ENCODE measurements around the gene SF3B5.
A peak's percentile ranks its signal among the peaks of the same experiment; 100 is the strongest.
"Not testable (repeated sequence)": the region's sequence is repeated elsewhere in the genome, so short reads cannot be mapped to it uniquely, and the experiment has no call there.

The SF3B5 gene

DNA sequence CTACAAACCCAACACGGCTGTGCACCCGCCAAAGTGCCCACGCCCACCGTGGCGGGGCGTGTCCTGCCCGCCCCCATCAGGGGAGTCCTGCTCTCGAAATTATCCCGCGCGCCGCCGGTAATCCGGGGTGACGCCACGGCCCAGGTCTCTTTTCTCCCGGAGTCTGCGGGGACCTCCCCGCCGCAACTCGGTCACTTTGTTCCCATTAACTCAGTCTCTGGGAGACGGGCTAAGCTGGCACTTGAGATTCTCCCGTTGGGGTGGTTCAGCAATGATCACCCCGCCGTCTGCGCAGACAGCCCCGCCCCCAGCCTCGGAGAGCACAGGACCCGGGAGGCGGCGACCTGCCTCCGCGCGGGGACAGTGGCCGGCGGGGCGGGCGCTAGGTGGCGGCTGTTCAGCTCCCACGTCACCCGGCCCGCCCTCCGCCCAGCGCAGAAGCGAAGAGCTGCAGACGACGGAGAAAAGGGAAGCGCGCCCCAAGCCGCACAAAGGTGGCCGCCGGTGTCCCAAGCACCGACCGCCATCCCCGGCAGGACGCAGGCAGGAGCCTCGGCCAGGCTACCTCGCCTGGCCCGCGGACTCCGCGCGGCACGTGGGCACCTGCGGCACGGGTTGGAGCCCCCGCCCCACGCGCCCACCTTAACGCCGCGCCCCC, 31.5 kb downstream of the SF3B5 start:
- DNase-seq (ENCODE audit: low spot score) = peak; percentile 90

DNA sequence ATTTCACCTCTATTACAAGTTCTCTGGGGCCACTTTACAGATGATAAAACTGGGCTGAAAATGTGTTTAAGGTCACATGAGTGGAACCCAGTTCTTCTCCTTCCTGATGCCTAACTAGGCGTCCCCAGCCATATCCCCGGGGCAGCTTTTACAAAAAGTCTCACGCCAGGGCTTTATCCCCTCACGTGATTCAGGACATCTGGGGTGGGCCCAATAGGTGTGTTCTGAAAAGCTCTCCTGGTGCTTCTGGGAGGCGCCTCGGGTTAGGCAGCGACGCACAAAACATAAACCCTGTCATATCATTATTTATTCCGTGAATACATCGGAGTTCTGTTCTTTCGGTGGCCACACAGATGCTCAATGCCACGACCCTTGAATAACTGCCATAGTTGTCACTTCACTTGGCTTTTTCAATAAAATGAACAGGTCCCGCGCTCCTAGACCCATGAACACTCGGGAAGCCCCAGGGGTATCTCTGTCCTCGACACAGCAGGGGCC, 32.1 kb downstream of the SF3B5 start:
- no peak for DNase-seq (ENCODE audit: low spot score)

DNA sequence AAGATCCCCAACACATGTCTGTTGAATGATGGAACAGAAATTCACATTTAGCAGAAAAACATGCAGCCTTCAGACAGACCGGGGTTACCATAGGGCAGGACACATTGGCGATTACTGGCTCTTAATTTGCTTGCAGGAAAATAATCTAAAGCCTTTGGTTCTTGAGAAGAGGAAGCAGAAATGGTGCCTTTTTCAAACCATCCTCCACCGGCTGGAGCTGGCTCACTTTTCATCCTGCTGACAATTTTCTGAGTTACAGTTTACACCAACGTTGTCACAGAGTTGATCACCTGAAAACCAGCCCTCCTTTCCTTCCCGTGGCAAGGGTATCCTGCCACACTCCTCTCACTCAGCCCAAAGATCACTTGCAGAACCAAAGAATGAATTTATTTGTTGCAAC, 32.6 kb downstream of the SF3B5 start:
- DNase-seq (ENCODE audit: low spot score) = no peak

DNA sequence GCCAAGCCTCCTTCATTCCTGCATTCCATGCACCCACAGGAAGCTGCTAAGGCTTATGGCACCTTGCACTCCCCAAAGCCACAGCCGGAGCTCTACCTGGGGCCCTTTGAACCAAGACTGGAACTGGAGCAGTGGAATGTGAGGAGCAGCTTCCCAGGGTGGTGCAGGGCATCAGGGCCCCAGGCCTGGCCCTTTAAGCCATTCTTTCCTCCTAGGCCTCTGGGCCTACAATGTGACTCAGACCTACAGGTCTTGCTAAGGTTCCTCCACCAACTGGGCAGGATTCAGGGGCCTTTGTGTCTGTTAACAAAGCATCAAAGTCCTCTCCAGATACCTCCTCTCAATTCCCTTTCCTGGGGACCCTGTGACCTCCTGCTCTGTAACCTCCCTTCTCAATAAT, 36.2 kb downstream of the SF3B5 start:
- DNase-seq (ENCODE audit: low spot score) = no peak

DNA sequence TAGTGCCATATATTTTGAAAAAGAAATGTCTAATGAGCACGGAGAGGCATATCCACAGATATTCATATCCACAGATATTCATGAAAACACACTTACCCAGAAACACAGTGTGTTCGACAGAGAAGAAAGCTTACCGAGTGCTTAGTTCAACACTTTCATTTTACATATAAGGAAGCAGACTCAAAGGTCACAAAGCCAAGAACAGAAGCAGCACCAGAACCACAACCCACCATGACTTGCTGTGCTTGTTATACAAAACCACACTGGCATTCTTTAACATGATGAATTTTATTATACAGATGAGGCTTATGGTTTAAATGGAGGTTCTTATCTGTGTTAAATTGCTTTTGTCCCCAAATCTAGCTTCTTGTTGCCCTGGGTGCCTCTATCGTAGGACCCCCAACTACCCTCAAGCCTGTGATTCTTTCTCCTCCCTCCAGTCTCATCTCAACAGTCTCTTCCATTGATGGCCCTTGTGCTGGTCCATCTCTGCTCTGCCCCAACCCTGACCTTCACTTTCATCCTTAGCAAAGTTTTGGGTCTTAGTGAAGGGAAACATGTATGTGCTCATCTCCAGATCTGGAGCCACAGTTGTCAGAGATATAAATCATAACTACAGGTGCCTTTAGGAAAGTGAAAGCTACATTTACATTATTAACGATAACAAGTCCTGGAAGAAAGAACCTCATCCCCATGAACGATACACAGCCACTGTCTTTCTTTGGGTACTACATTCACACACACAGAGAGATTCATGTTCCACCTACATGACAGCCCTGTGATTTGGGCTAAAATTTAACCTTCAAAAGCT, 40.0 kb downstream of the SF3B5 start:
- peak; percentile 64 for DNase-seq (ENCODE audit: low spot score)

DNA sequence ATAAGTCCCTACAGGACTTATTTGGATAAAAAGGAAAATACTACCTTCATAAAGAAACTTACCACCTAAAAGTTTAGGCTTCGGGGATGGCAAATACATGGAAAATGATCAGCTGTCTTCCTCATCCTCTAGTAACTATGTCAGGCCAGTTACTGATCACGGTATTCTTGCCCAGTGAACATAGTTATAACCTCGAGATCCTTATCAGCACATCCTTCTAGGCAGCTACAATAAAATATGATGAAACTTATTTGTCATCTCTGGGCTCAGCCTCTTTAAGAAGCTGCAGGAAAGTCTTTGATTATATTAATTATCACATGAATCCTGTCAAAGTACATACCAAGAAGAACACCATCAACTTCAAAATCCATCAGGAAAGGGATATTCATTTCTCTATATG, 41.8 kb downstream of the SF3B5 start:
- no peak for DNase-seq (ENCODE audit: low spot score)

DNA sequence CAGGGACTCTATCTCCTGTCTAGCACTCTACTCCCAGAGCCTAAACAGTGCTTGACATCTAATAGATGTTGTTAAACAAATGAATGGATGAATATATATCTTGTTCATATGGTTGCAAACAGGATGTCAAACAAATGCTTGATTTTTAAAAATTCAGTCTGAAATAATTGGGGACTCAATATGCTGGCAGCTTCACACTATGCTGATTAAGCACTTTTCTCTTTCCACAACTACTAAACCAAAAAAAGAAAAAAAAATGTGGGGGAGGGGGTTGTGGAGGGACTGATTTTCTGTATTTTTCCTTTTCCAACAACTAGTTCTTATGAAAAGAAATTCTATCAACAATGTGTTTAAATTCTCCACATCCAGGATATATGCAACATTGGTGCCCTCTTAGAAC, 42.9 kb downstream of the SF3B5 start:
- no peak for DNase-seq (ENCODE audit: low spot score)

DNA sequence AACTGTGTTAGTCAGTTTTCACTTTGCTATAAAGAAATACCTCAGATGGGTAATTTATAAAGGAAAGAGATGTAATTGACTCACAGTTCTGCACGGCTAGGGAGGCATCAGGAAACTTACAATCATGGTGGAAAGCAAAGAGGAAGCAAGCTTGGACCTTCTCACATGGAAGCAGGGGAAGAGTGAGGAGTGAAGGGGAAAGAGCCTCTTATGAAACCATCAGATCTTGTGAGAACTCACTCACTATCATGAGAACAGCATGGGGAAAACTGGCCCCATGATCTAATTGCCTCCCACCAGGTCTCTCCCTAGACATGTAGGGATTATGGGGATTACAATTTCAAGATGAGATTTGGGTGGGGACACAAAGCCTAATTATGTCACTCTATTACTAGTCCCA, 46.0 kb downstream of the SF3B5 start:
- DNase-seq (ENCODE audit: low spot score) = no peak

DNA sequence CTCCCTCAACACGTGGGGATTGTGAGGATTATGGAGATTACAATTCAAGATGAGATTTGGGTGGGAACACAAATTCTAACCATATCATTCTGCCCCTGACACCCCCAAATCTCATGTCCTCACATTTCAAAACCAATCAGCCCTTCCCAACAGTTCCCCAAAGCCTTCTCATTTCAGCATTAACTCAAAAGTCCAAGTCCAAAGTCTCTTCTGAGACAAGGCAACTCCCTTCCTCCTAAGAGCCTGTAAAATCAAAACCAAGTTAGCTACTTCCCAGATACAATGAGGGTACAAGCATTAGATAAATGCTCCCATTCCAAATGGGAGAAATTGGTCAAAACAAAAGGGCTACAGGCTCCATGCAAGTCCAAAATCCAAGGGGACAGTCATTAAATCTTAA, 47.7 kb downstream of the SF3B5 start:
- DNase-seq (ENCODE audit: low spot score) = no peak

DNA sequence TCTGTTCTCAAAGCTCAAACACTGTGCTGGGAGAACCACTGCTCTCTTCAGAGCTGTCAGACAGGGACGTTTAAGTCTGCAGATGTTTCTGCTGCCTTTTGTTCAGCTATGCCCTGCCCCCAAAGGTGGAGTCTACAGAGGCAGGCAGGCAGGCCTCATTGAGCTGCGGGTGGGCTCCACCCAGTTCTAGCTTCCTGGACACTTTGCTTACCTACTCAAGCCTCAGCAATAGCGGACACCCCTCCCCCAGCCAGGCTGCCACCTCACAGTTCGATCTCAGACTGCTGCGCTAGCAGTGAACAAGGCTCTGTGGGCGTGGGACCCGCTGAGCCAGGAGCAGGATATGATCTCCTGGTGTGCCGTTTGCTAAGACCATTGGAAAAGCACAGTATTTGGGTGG, 48.7 kb downstream of the SF3B5 start:
- DNase-seq (ENCODE audit: low spot score) = not testable (repeated sequence)

DNA sequence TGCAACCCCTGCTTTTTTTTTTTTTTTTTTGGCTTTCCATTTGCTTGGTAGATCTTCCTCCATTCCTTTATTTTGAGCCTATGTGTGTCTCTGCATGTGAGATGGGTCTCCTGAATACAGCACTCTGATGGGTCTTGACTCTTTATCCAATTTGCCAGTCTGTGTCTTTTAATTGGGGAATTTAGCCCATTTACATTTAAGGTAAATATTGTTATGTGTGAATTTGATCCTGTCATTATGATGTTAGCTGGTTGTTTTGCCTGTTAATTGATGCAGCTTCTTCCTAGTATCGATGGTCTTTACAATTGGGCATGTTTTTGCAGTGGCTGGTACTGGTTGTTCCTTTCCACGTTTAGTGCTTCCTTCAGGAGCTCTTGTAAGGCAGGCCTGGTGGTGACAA, 50.4 kb downstream of the SF3B5 start:
- not testable (repeated sequence) for DNase-seq (ENCODE audit: low spot score)

Data from CD4-positive, alpha-beta T cell treated with Interleukin-6 at 100 ng/mL for 8 hours (primary cell).